OCI-LY1 (cell line): ENCODE results near the gene INO80E.
"Not testable (repeated sequence)": the region's sequence is repeated elsewhere in the genome, so short reads cannot be mapped to it uniquely, and the experiment has no call there.

ENCODE experiments used
- H2AFZ ChIP-seq: fragments of 200-600 bp; sonication (generic), shearing (Covaris generic); 2 replicates; pipeline ENCODE4 v1.6.0; 2014; ENCODE audit warnings: antibody characterized with exemption, mild to moderate bottlenecking, low read length
- H3F3A ChIP-seq: fragments of 200-600 bp; sonication (generic), shearing (Covaris generic); 2 replicates; pipeline ENCODE4 v1.6.0; 2014; ENCODE audit warnings: mild to moderate bottlenecking, antibody characterized with exemption, low read length, moderate library complexity; ENCODE audit not compliant: insufficient read depth
- H3K27ac ChIP-seq: fragments of 200-600 bp; sonication (generic); 2 replicates; pipeline ENCODE4 v1.5.1; 2014; ENCODE audit warnings: low read length, mixed run types, mild to moderate bottlenecking, low read depth; ENCODE audit not compliant: poor library complexity, severe bottlenecking
- H3K27me3 ChIP-seq: fragments of 200-600 bp; sonication (generic); 2 replicates; pipeline ENCODE4 v1.6.0; 2014; ENCODE audit warnings: antibody characterized with exemption, mild to moderate bottlenecking, low read length, moderate library complexity; ENCODE audit not compliant: insufficient read depth
- H3K36me3 ChIP-seq: fragments of 200-600 bp; sonication (generic); 2 replicates; pipeline ENCODE4 v1.6.1; 2014; ENCODE audit warnings: mild to moderate bottlenecking, antibody characterized with exemption, low read length, moderate library complexity, mixed read lengths; ENCODE audit not compliant: insufficient read depth
- H3K4me1 ChIP-seq: fragments of 200-600 bp; sonication (generic); 2 replicates; pipeline ENCODE4 v1.5.1; 2014; ENCODE audit warnings: mild to moderate bottlenecking, low read length, moderate library complexity; ENCODE audit not compliant: insufficient read depth, severe bottlenecking
- H3K4me2 ChIP-seq: fragments of 200-600 bp; sonication (generic), shearing (Covaris generic); 2 replicates; pipeline ENCODE4 v1.6.1; 2014; ENCODE audit warnings: low read length
- H3K4me3 ChIP-seq: fragments of 200-600 bp; sonication (generic); 2 replicates; pipeline ENCODE4 v1.5.1; 2014; ENCODE audit warnings: low read length, low read depth, mild to moderate bottlenecking, mixed read lengths; ENCODE audit not compliant: poor library complexity, severe bottlenecking
- H3K79me2 ChIP-seq: fragments of 200-600 bp; shearing (Covaris generic); 2 replicates; pipeline ENCODE4 v1.6.1; 2016; ENCODE audit warnings: mixed run types, low read length, mixed read lengths; ENCODE audit not compliant: insufficient read depth
- H3K9ac ChIP-seq: fragments of 200-600 bp; sonication (generic), shearing (Covaris generic); 2 replicates; pipeline ENCODE4 v1.6.1; 2014; ENCODE audit warnings: mild to moderate bottlenecking, low read length, mixed read lengths
- H3K9me2 ChIP-seq: fragments of 200-600 bp; sonication (generic), shearing (Covaris generic); 2 replicates; pipeline ENCODE4 v1.6.1; 2014; ENCODE audit warnings: low read depth, mild to moderate bottlenecking, low read length, mixed read lengths
- H3K9me3 ChIP-seq: fragments of 200-600 bp; shearing (Covaris generic); 2 replicates; pipeline ENCODE4 v1.6.1; 2014; ENCODE audit warnings: low read length, mixed read lengths
- H4K20me1 ChIP-seq: fragments of 200-600 bp; sonication (generic), shearing (Covaris generic); 2 replicates; pipeline ENCODE4 v1.6.0; 2016; ENCODE audit warnings: mild to moderate bottlenecking, low read length; ENCODE audit not compliant: insufficient read depth
- CTCF ChIP-seq: fragments of 200-600 bp; sonication (generic), shearing (Covaris generic); IDR thresholded peaks from 2 replicates; pipeline ENCODE4 v1.5.1; 2017; ENCODE audit warnings: mild to moderate bottlenecking, antibody characterized with exemption, low read length, moderate library complexity, mixed read lengths
- EZH2 ChIP-seq: fragments of 200-600 bp; sonication (generic), shearing (Covaris generic); IDR thresholded peaks from 2 replicates; pipeline ENCODE4 v1.8.0; 2017; ENCODE audit warnings: borderline replicate concordance, mixed run types, mild to moderate bottlenecking, antibody characterized with exemption, low read length, moderate library complexity, mixed read lengths

INO80E gene

GRCh38 chr16:30015450-30015849 is 19.4 kb downstream of the INO80E start:
- H3K9ac ChIP-seq, H3K4me3 ChIP-seq, H3K4me2 ChIP-seq, H2AFZ ChIP-seq, H3F3A ChIP-seq, H3K9me3 ChIP-seq, H3K4me1 ChIP-seq, H3K27ac ChIP-seq, H3K36me3 ChIP-seq, H3K79me2 ChIP-seq, H3K27me3 ChIP-seq, H3K9me2 ChIP-seq, H4K20me1 ChIP-seq: not testable (repeated sequence)

- Histone ChIP-seq H3K36me3 (no peaks in the 10 kb centered on the region), H2AFZ (no peak overlapping the region), H4K20me1 (no peaks in the 10 kb centered on the region), H3F3A (no peaks in the 10 kb centered on the region), H3K9ac (no peak overlapping the region), H3K9me2 (no peaks in the 10 kb centered on the region), H3K4me2 (no peak overlapping the region), H3K4me1 (peaks cover 5% of the 10 kb centered on the region), H3K4me3 (no peak overlapping the region), H3K27ac (no peak overlapping the region), H3K27me3 (no peaks in the 10 kb centered on the region), H3K9me3 (no peaks in the 10 kb centered on the region), H3K79me2 (no peaks in the 10 kb centered on the region)
- TF ChIP-seq EZH2 (no peak), CTCF (no peak)
These were observed 20.7 kb downstream of the INO80E start for GRCh38 chr16:30016555-30017276.

DNA sequence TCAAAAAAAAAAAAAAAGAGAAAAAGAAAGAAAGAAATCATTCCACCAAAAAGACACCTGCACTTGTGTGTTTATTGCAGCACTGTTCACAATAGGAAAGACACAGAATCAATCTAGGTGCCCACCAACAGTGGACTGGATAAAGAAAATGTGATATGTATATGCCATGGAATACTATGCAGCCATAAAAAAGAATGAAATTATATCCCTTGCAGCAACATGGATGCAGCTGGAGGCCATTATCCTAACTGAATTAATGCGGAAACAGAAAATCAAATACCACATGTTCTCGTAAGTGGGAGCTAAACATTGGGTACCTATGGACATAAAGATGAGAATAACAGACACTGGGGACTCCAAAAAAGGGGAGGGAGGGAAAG is 21.2 kb downstream of the INO80E start:
- Histone ChIP-seq H4K20me1 (no peaks in the 10 kb centered on the region), H3K4me2 (no peak overlapping the region), H3K27ac (no peak overlapping the region), H3K79me2 (no peaks in the 10 kb centered on the region), H3K9me3 (no peaks in the 10 kb centered on the region), H3K9ac (no peak overlapping the region), H3K36me3 (no peaks in the 10 kb centered on the region), H2AFZ (no peak overlapping the region), H3F3A (no peaks in the 10 kb centered on the region), H3K4me1 (peaks cover 5% of the 10 kb centered on the region), H3K27me3 (no peaks in the 10 kb centered on the region), H3K9me2 (no peaks in the 10 kb centered on the region), H3K4me3 (no peak overlapping the region)
- TF ChIP-seq EZH2 (no peak), CTCF (no peak)

DNA sequence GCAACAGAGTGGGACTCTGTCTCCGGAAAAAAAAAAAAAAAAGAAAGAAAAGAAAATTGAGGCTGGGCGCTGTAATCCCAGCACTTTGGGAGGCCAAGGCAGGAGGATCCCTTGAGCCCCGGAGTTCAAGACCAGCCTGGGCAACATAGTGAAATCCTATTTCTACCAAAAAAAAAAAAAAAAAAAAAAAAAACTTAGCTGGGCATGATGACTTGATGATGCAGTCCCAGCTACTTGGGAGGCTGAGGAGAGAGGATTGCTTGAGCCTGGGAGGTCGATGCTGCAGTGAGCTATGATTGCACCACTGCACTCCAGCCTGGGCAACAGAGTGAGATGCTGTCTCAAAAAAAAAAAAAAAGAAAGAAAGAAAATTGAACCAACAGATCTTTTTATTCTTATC is 21.9 kb downstream of the INO80E start:
- not testable (repeated sequence) for H3K27me3 ChIP-seq, H3K4me2 ChIP-seq, H3K9me3 ChIP-seq, H3F3A ChIP-seq, H3K9ac ChIP-seq, H3K36me3 ChIP-seq, H3K79me2 ChIP-seq, H2AFZ ChIP-seq, H3K4me1 ChIP-seq, H4K20me1 ChIP-seq, H3K27ac ChIP-seq, H3K9me2 ChIP-seq, H3K4me3 ChIP-seq
